Glutamatergic neuron (in vitro differentiated cells): ENCODE data around the gene KRT24. TPM values are rescaled to one million over a fixed set of nuclear protein-coding genes. Genes with fewer than 3 reads are reported as not detected.

Source experiments
- DNase-seq: peaks from one replicate; pipeline ENCODE4 v3.0.0; 2022
- H3K27ac Mint-ChIP-seq: one replicate; pipeline ENCODE4 v1.8.0; 2020; ENCODE audit warnings: mild to moderate bottlenecking, mixed read lengths, inconsistent platforms; ENCODE audit not compliant: unreplicated experiment
- H3K27me3 Mint-ChIP-seq: one replicate; pipeline ENCODE4 v1.8.0; 2020; ENCODE audit warnings: mild to moderate bottlenecking, moderate library complexity, mixed read lengths, inconsistent platforms; ENCODE audit not compliant: unreplicated experiment
- H3K36me3 Mint-ChIP-seq: one replicate; pipeline ENCODE4 v1.8.0; 2020; ENCODE audit warnings: mild to moderate bottlenecking, mixed read lengths, inconsistent platforms; ENCODE audit not compliant: unreplicated experiment
- H3K4me1 Mint-ChIP-seq: one replicate; pipeline ENCODE4 v1.8.0; 2020; ENCODE audit warnings: mild to moderate bottlenecking, low read depth, mixed read lengths, inconsistent platforms; ENCODE audit not compliant: unreplicated experiment
- H3K4me3 Mint-ChIP-seq: one replicate; pipeline ENCODE4 v1.8.0; 2020; ENCODE audit warnings: mild to moderate bottlenecking, mixed read lengths, inconsistent platforms; ENCODE audit not compliant: unreplicated experiment
- H3K9me3 Mint-ChIP-seq: one replicate; pipeline ENCODE4 v1.8.0; 2020; ENCODE audit warnings: mild to moderate bottlenecking, moderate library complexity, mixed read lengths, inconsistent platforms; ENCODE audit not compliant: unreplicated experiment
- total RNA-seq: library from RNA; stranded (reverse); fragmentation: NEBNext Ultra II Directional; extraction: Animal tissue kit (Norgen Biotek cat#: 25700); gene quantifications from one replicate; pipeline ENCODE4 v1.2.1, GENCODE V29; 2021; ENCODE audit not compliant: unreplicated experiment
- TF ChIP-seq, protein P1 (sequence below): fragments of 200-600 bp; sonication (generic); IDR thresholded peaks from one replicate; pipeline ENCODE4 v1.5.0; 2021; ENCODE audit not compliant: partially characterized antibody, unreplicated experiment

KRT24 gene
- total RNA-seq, 1 donor from 2014 or later, result not detected

GRCh38 chr17:40663252-40663651, 40.3 kb downstream of the KRT24 start:
- peaks cover 20% of the 10 kb centered on the region for H3K4me1 Mint-ChIP-seq
- no peak for DNase-seq
- TF ChIP-seq, protein P1, sequence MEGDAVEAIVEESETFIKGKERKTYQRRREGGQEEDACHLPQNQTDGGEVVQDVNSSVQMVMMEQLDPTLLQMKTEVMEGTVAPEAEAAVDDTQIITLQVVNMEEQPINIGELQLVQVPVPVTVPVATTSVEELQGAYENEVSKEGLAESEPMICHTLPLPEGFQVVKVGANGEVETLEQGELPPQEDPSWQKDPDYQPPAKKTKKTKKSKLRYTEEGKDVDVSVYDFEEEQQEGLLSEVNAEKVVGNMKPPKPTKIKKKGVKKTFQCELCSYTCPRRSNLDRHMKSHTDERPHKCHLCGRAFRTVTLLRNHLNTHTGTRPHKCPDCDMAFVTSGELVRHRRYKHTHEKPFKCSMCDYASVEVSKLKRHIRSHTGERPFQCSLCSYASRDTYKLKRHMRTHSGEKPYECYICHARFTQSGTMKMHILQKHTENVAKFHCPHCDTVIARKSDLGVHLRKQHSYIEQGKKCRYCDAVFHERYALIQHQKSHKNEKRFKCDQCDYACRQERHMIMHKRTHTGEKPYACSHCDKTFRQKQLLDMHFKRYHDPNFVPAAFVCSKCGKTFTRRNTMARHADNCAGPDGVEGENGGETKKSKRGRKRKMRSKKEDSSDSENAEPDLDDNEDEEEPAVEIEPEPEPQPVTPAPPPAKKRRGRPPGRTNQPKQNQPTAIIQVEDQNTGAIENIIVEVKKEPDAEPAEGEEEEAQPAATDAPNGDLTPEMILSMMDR, result no peak
- no peaks in the 10 kb centered on the region for H3K36me3 Mint-ChIP-seq
- H3K27ac Mint-ChIP-seq, result peak overlapping the region; percentile 20
- H3K27me3 Mint-ChIP-seq, result peaks cover 1% of the 10 kb centered on the region
- peak overlapping the region; percentile 28 for H3K4me3 Mint-ChIP-seq
- H3K9me3 Mint-ChIP-seq, result peaks cover 3% of the 10 kb centered on the region

DNA sequence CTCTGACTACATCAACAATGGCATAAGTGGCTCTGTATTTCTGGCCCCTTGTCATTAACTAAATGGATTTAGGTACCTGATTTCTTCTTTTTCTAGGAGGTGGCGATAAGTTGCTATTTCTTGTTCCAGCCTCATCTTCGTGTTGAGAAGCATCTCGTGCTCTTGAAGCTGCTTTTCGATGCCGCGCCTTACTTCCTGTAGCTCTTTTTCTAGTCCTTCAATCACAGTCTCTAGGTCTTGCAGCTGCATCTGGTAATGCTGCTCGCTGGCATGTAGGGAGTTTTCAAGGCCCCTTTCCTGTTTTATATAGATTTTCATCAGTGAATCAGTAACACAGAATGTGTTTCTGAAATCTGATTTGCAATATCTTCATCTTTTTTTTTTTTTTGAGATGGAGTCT, 43.6 kb downstream of the KRT24 start:
- Mint-ChIP-seq H3K9me3 (no peaks in the 10 kb centered on the region), H3K4me1 (peaks cover 6% of the 10 kb centered on the region), H3K4me3 (no peak overlapping the region), H3K27me3 (peaks cover 1% of the 10 kb centered on the region), H3K27ac (no peak overlapping the region), H3K36me3 (no peaks in the 10 kb centered on the region)
- DNase-seq, result no peak
- TF ChIP-seq, protein P1, result no peak

DNA sequence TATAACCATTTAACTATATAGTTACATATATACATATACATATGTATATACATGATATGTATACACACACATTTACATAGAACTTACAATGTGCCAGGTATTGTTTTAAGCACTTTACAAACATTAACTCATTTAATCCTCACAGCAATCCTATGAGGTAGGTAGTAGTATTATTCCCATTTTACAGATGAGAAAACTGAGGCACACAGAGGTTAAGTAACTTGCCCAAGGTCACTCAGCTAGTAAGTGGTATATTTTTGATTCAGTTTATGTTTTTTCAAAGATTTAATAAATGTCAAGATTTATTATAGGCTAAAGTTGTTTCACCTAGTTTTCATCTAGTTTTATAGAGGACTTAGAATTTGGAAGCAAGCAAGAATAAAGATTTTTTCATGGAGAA, 45.2 kb downstream of the KRT24 start:
- no peaks in the 10 kb centered on the region for H3K36me3 Mint-ChIP-seq
- no peaks in the 10 kb centered on the region for H3K9me3 Mint-ChIP-seq
- no peak for DNase-seq
- H3K4me1 Mint-ChIP-seq, result peaks cover 4% of the 10 kb centered on the region
- peaks cover 1% of the 10 kb centered on the region for H3K27me3 Mint-ChIP-seq
- no peak overlapping the region for H3K4me3 Mint-ChIP-seq
- H3K27ac Mint-ChIP-seq, result no peak overlapping the region
- TF ChIP-seq, protein P1, result no peak

DNA sequence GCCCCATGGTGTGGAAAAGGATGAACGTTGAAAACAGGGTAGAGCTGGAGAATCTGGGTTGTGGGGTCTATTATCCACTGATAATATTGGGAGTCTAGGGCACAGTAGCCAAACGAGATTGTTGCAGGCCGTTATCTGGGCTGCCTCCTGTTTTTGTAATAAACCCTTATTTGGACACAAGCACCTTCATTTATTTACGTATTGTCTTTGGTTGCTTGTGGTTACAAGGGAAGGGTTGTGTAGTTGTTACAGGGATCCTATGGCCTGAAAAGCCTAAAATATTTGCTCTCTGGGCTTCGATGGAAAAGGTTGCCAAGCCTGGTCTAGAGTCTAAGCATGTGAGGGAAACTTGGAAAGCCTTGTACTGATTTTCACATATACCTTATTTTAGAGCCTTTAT, 51.6 kb downstream of the KRT24 start:
- H3K9me3 Mint-ChIP-seq, result peaks cover 12% of the 10 kb centered on the region
- H3K27ac Mint-ChIP-seq, result no peak overlapping the region
- TF ChIP-seq, protein P1, result no peak
- H3K4me3 Mint-ChIP-seq, result no peak overlapping the region
- H3K27me3 Mint-ChIP-seq, result peaks cover 8% of the 10 kb centered on the region
- H3K36me3 Mint-ChIP-seq, result no peaks in the 10 kb centered on the region
- H3K4me1 Mint-ChIP-seq, result peaks cover 7% of the 10 kb centered on the region
- no peak for DNase-seq

GRCh38 chr17:40648384-40648968, 55.1 kb downstream of the KRT24 start:
- H3K4me3 Mint-ChIP-seq, result peak overlapping the region; percentile 96
- peak; percentile 63 for DNase-seq

More at GRCh38 chr17:40648384-40648968, 55.1 kb downstream of the KRT24 start:
- TF ChIP-seq, protein P1, result no peak
- Mint-ChIP-seq H3K27ac (peak overlapping the region; percentile 99), H3K36me3 (no peaks in the 10 kb centered on the region), H3K4me1 (peaks cover 18% of the 10 kb centered on the region), H3K9me3 (peaks cover 12% of the 10 kb centered on the region), H3K27me3 (peaks cover 8% of the 10 kb centered on the region)
